Activated CD4-positive, CD25-positive, alpha-beta regulatory T cell treated with anti-CD3 and anti-CD28 coated beads, Interleukin-2, amount 50 U/mL, for 24 hours (primary cell): ENCODE measurements around the gene CCT7.

ENCODE experiments used
- ATAC-seq, 2 donors: fragments of 150-1000 bp; cut with Tn5 transposase; one replicate each; pipeline ENCODE4 v1.10.0; 2021; ENCODE audit warnings: mild to moderate bottlenecking in 1 of 2, moderate library complexity in 1 of 2

The CCT7 gene

DNA sequence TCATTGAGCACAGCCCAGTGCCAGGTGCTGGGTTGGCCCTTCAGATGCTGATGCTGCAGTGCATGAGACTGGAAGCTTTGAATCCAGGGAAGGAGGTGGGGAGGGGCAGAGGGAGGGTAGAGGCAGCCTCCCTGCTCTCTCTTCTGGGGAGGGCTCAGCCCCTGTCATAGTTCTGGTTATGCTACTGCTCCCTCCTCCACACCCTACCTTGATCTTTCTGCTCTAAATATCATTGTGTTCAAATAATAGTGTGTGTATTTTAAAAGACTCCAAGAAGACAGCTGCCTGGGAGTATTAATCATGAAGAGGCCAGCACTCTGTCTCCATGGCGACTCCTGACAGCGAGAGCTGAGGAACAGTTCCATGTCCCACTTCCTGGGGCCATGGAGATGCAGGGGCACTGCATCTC is 63.0 kb downstream of the CCT7 start:
- ATAC-seq = no peak

DNA sequence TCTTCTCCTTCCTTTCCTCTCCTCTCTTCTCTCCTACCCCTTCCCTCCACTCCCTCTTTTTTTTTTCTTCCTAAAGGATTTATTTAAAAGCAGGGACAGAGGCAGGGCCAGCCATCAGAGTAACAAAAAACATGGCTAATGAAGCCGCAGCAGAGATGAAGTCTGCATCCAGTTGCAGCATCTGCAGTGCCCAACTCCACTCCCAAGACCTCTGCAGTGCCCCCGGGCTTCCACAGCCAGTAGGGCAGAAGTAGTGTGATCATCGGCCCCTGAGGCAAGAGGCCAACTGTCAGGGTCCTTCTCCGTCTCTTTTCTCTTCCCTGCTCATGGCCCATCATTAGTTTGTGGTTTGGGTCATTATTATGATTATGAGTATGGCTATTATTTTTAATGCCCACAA is 63.5 kb downstream of the CCT7 start:
- ATAC-seq = no peak

DNA sequence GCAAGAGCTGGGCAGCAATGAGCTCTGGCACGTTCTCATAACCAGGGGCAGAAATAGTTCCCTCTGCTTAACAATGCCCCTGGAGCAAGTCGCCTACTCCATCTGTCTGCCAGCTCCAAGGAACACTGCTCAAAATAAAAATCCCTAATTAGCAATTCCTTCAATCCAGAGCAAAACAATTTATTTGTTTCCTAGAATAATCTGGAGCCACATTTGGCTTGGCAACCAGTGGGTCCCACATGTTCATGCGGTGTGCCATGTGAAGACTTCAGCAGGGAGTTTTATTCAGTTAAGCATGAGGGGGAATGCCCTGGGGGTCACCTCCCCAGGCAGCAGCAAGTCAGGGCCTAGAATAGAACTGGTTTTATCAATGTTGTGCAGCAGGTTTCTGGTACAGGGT is 66.8 kb downstream of the CCT7 start:
- no peak for ATAC-seq

DNA sequence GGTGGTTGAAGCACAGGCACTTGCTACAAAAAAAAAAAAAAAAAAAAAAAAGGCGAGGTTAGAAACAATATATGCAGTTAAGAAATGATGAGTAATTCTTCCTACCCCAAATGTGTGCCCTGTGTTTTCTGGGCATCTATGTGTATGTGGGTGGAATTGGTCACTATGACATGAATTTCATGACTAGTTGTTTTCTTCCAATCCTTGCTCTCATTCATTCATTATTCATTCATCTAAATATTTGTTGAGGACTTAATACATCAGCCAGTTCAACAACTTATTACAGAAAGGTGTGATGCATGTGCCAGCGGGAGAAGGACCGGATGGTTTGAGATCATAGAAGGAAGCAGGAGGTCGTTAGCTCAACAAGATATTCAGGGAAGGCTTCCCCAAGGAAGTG is 67.5 kb downstream of the CCT7 start:
- no peak for ATAC-seq
